Cardiac septum (tissue), 1 donor: ENCODE results near the gene IQCN. TPM values are rescaled to one million over a fixed set of nuclear protein-coding genes. Genes with fewer than 3 reads are reported as not detected.
"Not testable (repeated sequence)": the region's sequence is repeated elsewhere in the genome, so short reads cannot be mapped to it uniquely, and the experiment has no call there.

Experiments used
- DNase-seq: peaks from one replicate; pipeline ENCODE4 v3.0.0-alpha.2; 2020; ENCODE audit warnings: low spot score
- intact Hi-C: fragments of 100-400 bp; cut with DNase I; formaldehyde crosslinking; loops from one replicate; pipeline ENCODE4 v1.14.0; 2022
- microRNA-seq: library from miRNA; unstranded; fragments of <30 nt; microRNA quantifications from one replicate; pipeline ENCODE4 v1.2.0, GENCODE V29; 2020
- total RNA-seq: library from RNA; stranded (reverse); fragmentation: NEBNext Ultra II Directional; extraction: Animal tissue kit (Norgen Biotek cat#: 25700); gene quantifications from one replicate; pipeline ENCODE4 v1.2.1, GENCODE V29; 2021
- donor health status: DM: no; HTN: no; CAD: no.

Gene IQCN
- total RNA-seq, 1 donor from 2014 or later: 1.1 TPM

DNA sequence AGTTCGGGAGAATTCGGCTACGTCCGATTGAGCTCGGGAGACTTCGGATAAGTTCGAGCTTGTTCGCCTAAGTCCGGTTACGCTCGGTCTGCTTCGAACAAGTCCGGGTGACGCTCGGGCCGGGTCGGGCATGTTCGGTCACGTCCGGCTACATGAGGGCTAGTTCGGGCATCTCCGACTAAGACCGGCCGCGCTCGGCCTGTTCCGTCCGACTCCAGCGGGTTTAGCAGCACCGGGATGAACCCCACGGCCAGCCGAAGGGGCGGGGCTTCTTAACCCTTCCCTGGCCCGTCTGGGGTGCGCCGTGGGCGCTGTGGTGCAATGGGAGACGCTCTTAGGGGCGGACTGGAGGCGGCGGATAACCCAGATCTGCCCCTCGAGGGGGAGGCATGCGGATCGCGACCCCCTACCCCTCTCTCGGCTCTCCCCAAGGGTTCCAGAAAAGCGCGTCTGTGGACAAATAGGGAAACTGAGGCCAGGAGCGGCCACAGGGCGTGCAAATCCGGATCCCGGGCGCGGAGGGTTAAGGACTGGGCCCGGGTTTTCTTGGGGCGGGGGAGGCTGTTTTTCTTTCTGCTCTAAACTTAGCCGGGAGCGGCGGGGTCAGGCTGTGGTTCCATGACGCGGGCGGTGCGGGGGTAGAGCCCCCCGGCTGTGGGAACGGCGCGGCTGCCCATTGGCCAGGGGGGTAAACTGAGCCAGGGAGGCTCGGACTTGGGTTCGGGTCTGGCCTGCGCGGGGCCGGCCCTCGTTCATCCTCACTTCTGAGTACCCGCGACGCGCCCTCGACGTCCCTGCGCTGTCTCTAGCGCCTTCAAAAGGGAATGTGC, 49.5 kb downstream of the IQCN start:
- intact Hi-C loops: no loop called here
- peak; percentile 96 for DNase-seq

GRCh38 chr19:18223860-18224524, 50.3 kb downstream of the IQCN start:
- DNase-seq: no peak
- intact Hi-C loops: no loop called here

- intact Hi-C loops: no loop called here
- no peak for DNase-seq
Observed at GRCh38 chr19:18221815-18222725, 52.2 kb downstream of the IQCN start.

DNA sequence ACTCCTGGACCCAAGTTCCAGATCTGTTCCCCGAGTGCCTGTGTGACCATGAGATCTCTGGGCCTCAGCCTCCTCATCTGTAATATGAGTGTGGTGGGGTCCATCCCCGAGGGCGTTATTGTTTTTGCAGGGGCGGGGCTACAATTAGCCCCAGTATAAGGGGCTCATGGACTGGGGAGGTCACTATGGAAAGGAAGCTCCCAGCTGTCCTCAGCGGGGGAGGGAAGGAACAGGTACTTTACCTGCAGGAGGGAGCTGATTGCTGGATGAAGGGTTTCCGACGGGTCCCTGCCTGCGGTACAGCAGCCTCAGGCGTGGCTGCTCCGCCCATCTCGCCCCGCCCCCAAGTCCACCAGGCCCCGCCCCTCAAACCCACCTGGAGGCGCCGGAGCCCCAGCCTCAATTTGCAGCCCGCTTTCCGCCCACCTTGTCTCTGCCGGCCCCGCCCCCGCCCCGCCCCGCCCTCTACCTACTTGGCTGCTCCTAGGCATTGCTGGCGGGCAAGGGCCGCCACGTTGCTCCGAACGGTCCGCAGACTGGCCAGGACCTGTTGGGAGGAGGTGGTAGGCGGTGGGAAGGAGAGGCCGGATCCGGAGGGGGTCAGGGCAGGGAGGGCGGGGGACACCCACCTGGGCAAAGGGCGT, 53.5 kb downstream of the IQCN start:
- DNase-seq: no peak
- intact Hi-C loops: no loop called here

DNA sequence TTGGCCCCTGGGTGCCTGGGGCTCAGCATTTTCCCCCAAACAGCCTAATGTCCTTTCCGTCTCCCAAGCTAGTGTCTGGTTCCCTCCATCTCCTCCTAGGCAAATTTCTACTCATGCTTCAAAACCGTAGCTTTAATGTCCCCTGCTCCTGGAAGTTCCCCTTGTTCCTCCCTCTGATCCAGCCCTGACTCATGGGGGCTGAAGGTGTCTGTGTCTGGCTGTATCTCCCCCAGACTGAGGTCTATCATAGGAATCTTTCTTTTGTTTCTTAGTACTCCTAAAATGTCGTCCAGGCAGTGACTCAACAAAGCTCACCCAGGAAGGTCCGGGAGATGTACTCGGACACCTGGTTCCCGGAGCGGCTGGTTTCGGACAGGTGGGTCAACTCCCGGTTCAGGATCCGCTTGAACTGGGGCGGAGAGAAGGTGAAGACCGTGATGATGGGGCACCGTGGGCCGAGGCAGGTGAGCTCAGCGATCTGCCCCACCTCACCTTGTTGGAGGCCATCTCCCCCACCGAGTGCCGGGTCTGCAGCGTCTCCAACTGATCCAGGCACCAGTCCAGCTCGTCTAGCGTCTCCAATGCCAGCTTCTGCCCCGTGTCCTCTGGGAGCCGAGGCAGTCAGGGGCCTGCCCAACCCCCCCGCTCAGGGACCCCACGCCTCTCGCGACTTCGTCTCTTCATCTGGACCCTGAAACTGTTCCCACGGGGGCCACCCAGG, 54.2 kb downstream of the IQCN start:
- no peak for DNase-seq
- intact Hi-C loops: no loop called here

DNA sequence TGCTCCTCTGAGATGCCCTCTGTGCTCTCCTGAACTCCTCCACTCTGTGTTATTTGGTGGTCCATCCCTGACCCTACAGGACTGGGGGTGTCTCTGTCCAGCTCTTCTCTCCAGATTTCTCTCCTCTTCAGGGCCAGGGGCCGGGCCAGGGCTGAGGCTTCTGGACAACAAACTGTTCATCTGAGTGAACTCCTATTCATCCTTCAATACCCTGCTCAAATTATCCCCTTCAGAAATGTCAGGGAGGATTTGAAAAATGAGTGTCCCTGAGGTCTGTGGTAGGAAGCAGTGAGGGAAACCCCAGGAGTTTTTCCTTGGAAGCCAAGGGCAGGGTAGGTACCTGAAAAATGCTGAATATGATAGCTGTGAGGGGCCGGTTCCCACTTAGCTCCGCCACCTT, 55.7 kb downstream of the IQCN start:
- intact Hi-C loops: no loop called here
- DNase-seq: no peak

GRCh38 chr19:18218159-18218558, 56.1 kb downstream of the IQCN start:
- intact Hi-C loops: no loop called here

DNA sequence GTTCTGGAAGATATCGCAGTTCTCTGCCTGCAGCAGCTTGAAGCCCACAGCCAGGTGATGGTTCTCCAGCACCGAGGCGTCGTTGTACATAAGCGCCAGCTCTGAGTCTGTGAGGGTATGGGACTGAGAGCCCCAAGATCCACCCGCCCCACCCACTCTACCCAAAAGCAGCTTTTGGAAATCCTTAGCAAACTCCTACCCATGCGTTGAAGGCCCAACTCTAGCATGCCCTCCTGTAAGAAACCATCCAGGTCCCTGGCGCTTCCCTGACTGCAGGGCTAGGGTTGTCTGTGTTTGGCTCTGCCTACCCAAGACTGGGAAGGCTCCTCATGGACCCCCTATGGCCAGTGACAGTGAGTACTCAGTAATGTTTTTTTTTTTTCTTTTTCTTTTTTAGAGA, 57.5 kb downstream of the IQCN start:
- DNase-seq: no peak
- intact Hi-C loops: no loop called here

More at GRCh38 chr19:18218159-18218558, 56.1 kb downstream of the IQCN start:
- no peak for DNase-seq

DNA sequence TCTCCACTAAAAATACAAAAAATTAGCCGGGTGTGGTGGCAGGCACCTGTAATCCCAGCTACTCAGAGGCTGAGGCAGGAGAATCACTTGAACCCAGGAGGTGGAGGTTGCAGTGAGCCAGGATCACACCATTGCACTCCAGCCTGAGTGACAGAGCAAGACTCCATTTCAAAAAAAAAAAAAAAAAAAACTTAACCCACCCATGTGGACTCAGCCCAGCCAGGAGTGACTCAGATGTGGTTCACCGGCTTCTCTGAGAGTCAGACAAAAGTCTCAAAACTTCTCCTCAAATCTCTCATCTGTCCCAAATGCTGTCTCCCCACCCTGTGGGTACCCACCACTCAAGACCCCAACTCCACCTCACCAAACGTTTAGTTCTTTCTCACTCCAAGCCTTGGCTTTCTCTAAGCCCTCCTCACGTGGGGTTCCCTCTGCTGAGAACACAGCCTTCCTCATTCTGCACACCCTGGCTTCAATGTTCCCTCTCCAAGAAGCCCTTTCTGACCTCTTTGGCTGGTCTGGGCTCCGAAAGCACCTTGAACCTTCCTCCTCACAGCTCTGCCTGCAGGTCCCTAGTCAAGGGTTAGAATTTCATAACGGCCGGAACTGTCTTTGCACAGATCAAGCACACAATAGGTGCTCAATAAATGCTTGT, 59.3 kb downstream of the IQCN start:
- intact Hi-C loops: no loop called here
- DNase-seq: no peak

- intact Hi-C loops: no loop called here
- no peak for DNase-seq
Observed at GRCh38 chr19:18211683-18212082, 62.6 kb downstream of the IQCN start.

DNA sequence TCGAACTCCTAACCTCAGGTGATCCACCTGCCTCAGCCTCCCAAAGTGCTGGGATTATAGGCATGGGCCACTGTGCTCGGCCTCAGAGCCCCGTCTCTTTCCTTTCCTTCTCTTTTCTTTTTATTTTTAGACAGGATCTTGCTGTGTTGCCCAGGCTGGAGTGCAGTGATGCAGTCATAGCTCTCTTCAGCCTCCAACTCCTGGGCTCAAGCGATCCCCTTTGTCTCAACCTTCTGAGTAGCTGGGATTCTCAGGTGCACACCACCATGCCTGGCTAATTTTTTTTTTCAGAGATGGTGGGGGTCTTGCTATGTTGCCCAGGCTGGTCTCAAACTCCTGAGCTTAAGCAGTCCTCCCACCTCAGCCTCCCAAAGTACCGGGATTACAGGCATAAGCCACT, 64.3 kb downstream of the IQCN start:
- intact Hi-C loops: loop anchor here (5.0 to 10.0 kb wide), 2 partner anchors 42 to 205 kb away; partner anchors contain the start of gene SSBP4

DNA sequence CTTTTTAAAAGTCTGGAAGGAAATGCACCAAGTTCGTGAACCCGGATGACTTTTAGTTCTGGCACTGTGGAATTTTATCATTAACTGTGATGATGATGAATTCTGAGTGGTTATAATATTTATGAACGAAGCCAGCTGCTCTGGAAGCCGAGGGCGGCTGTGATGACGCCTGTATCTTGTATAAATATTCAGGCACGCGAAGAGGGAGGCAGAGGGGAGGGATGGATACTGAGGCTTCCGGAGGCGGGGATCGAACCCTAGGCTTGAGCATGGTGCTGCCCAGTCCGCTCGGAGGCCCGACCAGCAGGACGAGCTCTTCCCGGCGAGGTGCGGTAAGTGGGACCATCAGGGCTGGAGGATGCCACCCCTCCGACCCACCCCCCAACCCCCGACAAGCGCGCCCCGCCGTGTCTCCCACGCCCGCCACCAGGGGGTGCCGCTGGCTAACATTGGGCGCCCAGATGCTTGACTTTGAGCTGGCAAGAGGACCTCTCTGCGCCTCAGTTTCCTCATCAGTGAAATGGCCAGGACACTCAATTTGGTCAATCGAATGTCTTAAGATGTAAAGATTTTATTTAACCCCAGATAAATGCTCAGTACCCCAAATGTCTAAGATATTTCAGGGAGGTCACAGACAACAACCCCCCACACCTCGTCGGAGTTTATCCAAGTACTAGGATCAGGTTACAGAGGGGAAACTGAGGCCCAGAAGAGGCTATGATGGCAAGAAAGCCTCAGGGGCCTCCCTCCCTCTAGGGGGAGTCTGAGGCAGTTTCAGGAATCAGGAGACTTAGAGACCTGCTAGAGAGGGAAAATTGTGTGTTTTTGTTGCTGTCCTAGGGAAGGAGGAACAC, 65.9 kb downstream of the IQCN start:
- intact Hi-C loops: loop anchor here (5.0 to 10.0 kb wide), 2 partner anchors 44 to 206 kb away; partner anchors contain the start of gene SSBP4
- DNase-seq: peak; percentile 76

More for the DNA sequence above, 64.3 kb downstream of the IQCN start:
- DNase-seq: not testable (repeated sequence)

Small RNA genes lying within 50 kb of the gene (microRNA-seq; reads per million reads assigned to microRNA genes)
- gene MIR3188: not detected

Other genes starting within 250 kb of the IQCN start
- 0.35 TPM for gene IL12RB1, start 187.5 kb downstream of the IQCN start, total RNA-seq
- 5.2 TPM for gene MAST3, start 176.7 kb downstream of the IQCN start, total RNA-seq
- gene PIK3R2, start 121.3 kb downstream of the IQCN start, total RNA-seq: 28.3 TPM
- gene IFI30, start 100.6 kb downstream of the IQCN start, total RNA-seq: 14.6 TPM
- gene MPV17L2, start 81.2 kb downstream of the IQCN start, total RNA-seq: 14.6 TPM
- 21.7 TPM for gene RAB3A, start 70.4 kb downstream of the IQCN start, total RNA-seq
- 1.3 TPM for gene PDE4C, start 48.0 kb downstream of the IQCN start, total RNA-seq
- 140 TPM for gene JUND, start 7.2 kb upstream of the IQCN start, total RNA-seq
- 83.8 TPM for gene LSM4, start 48.6 kb upstream of the IQCN start, total RNA-seq
- gene PGPEP1, start 66.1 kb upstream of the IQCN start, total RNA-seq: 45.5 TPM
- 4.3 TPM for gene GDF15, start 111.7 kb upstream of the IQCN start, total RNA-seq
- gene LRRC25, start 123.2 kb upstream of the IQCN start, total RNA-seq: 2.5 TPM
- 47.4 TPM for gene SSBP4, start 144.9 kb upstream of the IQCN start, total RNA-seq
- gene ISYNA1, start 163.7 kb upstream of the IQCN start, total RNA-seq: 32.9 TPM
- 9.9 TPM for gene ELL, start 247.6 kb upstream of the IQCN start, total RNA-seq